SK-N-SH (cell line): ENCODE measurements around the gene SPANXN3. TPM values are rescaled to one million over a fixed set of nuclear protein-coding genes. Genes with fewer than 3 reads are reported as not detected.
"Not testable (repeated sequence)": the region's sequence is repeated elsewhere in the genome, so short reads cannot be mapped to it uniquely, and the experiment has no call there.

Experiments used
- CTCF ChIA-PET: fragments of 300-600, 350-600 bp; formaldehyde crosslinking; extraction: SDS; loops from one replicate; lab custom pipeline; 2021; lab: Yijun Ruan, JAX
- POLR2A ChIA-PET: fragments of 350-600 bp; sonication (Branson Sonifier 250); formaldehyde crosslinking; extraction: SDS; loops from one replicate; lab custom pipeline; 2020; ENCODE audit warnings: antibody characterized with exemption, inconsistent platforms; lab: Yijun Ruan, JAX
- DNase-seq: peaks from one replicate; pipeline ENCODE4 v3.0.0; 2012
- H2AFZ ChIP-seq: fragments of 200-600 bp; sonication (generic); 2 replicates; pipeline ENCODE4 v1.8.1; 2016; ENCODE audit warnings: antibody characterized with exemption, mild to moderate bottlenecking, low read depth
- H3F3A ChIP-seq: fragments of 200-600 bp; sonication (generic); replicated peaks from 2 replicates; pipeline ENCODE3; 2016; ENCODE audit warnings: antibody characterized with exemption, mild to moderate bottlenecking; ENCODE audit not compliant: insufficient read depth
- H3K27ac ChIP-seq, 2 experiments: fragments of 200-500 bp in 1 of 2; fragments of 200-600 bp in 1 of 2; sonication (Bioruptor generic) in 1 of 2; sonication (generic), shearing (Covaris generic) in 1 of 2; 2 replicates each; pipeline versions ENCODE4 v1.5.1 to v1.6.1; 2014 to 2016; ENCODE audit warnings: low read depth in 2 of 2, inconsistent platforms in 1 of 2, low read length in 1 of 2, mild to moderate bottlenecking in 1 of 2, mixed read lengths in 1 of 2
- H3K27me3 ChIP-seq: fragments of 200-600 bp; sonication (generic), shearing (Covaris generic); 2 replicates; pipeline ENCODE4 v1.6.1; 2016; ENCODE audit warnings: mixed run types; ENCODE audit not compliant: insufficient read depth
- H3K36me3 ChIP-seq, 2 experiments: fragments of 200-500 bp in 1 of 2; fragments of 200-600 bp in 1 of 2; sonication (Bioruptor generic) in 1 of 2; sonication (generic) in 1 of 2; replicated peaks in 1 of 2; 2 replicates each; pipeline versions ENCODE3 to v1.5.1; 2014 to 2016; ENCODE audit warnings: low read length in 1 of 2, mild to moderate bottlenecking in 1 of 2; ENCODE audit not compliant: insufficient read depth in 2 of 2, control insufficient read depth in 1 of 2
- H3K4me1 ChIP-seq, 2 experiments: fragments of 200-500 bp in 1 of 2; fragments of 200-600 bp in 1 of 2; sonication (Bioruptor generic) in 1 of 2; sonication (generic), shearing (Covaris generic) in 1 of 2; 2 replicates each; pipeline versions ENCODE4 v1.5.1 to v1.6.1; 2014 to 2016; ENCODE audit warnings: low read depth in 1 of 2, low read length in 1 of 2, mixed run types in 1 of 2; ENCODE audit not compliant: insufficient read depth in 2 of 2, control insufficient read depth in 1 of 2
- H3K4me2 ChIP-seq: fragments of 200-600 bp; sonication (generic), shearing (Covaris generic); 2 replicates; pipeline ENCODE4 v1.6.1; 2017; ENCODE audit warnings: mixed run types
- H3K4me3 ChIP-seq, 2 experiments: fragments of 200-500 bp in 1 of 2; fragments of 200-600 bp in 1 of 2; sonication (Bioruptor generic) in 1 of 2; sonication (generic), shearing (Covaris generic) in 1 of 2; 2 replicates each; pipeline versions ENCODE4 v1.5.1 to v1.8.1; 2014 to 2016; ENCODE audit warnings: low read depth in 2 of 2, inconsistent platforms in 1 of 2, low read length in 1 of 2, mild to moderate bottlenecking in 1 of 2, mixed read lengths in 1 of 2, moderate library complexity in 1 of 2
- H3K79me2 ChIP-seq: fragments of 200-600 bp; sonication (generic); 2 replicates; pipeline ENCODE4 v1.8.1; 2017; ENCODE audit warnings: mild to moderate bottlenecking; ENCODE audit not compliant: insufficient read depth
- H3K9ac ChIP-seq: fragments of 200-600 bp; sonication (generic); 2 replicates; pipeline ENCODE4 v1.6.1; 2017; ENCODE audit warnings: mixed run types
- H3K9me2 ChIP-seq: fragments of 200-600 bp; sonication (generic); 2 replicates; pipeline ENCODE4 v1.6.1; 2017; ENCODE audit warnings: mixed run types
- H3K9me3 ChIP-seq: fragments of 200-600 bp; sonication (generic); 2 replicates; pipeline ENCODE4 v1.6.1; 2017; ENCODE audit warnings: mixed run types, mild to moderate bottlenecking, moderate library complexity
- H4K20me1 ChIP-seq: fragments of 200-600 bp; sonication (generic); 2 replicates; pipeline ENCODE4 v1.6.1; 2017; ENCODE audit warnings: mild to moderate bottlenecking, mixed run types; ENCODE audit not compliant: insufficient read depth
- CHD2 ChIP-seq: fragments of 150-350 bp; IDR thresholded peaks from 2 replicates; pipeline ENCODE4 v1.6.1; 2018; ENCODE audit warnings: low read length; ENCODE audit not compliant: partially characterized antibody
- ELF1 ChIP-seq: IDR thresholded peaks from 2 replicates; pipeline ENCODE4 v1.4.0; 2012
- EP300 ChIP-seq, 2 experiments: IDR thresholded peaks; 2 replicates each; pipeline versions ENCODE4 v1.4.0 to v1.6.1; 2012; ENCODE audit warnings: borderline replicate concordance in 1 of 2, low read depth in 1 of 2, low read length in 1 of 2
- FOSL2 ChIP-seq: IDR thresholded peaks from 2 replicates; pipeline ENCODE4 v1.4.0; 2012; ENCODE audit warnings: low read depth, mild to moderate bottlenecking, moderate library complexity, borderline replicate concordance
- GABPA ChIP-seq: IDR thresholded peaks from 2 replicates; pipeline ENCODE4 v1.4.0; 2012; ENCODE audit warnings: low read depth, mild to moderate bottlenecking
- GATA2 ChIP-seq: sonication (generic); formaldehyde crosslinking; IDR thresholded peaks from 2 replicates; pipeline ENCODE4 v1.5.0; 2020; ENCODE audit warnings: mild to moderate bottlenecking, missing genetic modification reagents
- MEF2A ChIP-seq: IDR thresholded peaks from 2 replicates; pipeline ENCODE4 v1.4.0; 2012; ENCODE audit warnings: low read depth, borderline replicate concordance
- MXI1 ChIP-seq: IDR thresholded peaks from 2 replicates; pipeline ENCODE4 v1.6.1; 2012; ENCODE audit warnings: mild to moderate bottlenecking, low read depth, low read length, improper control_type of control experiment
- NRF1 ChIP-seq: IDR thresholded peaks from 2 replicates; pipeline ENCODE4 v1.6.1; 2012; ENCODE audit warnings: low read depth, mild to moderate bottlenecking, low read length
- POLR2AphosphoS5 ChIP-seq: IDR thresholded peaks from 2 replicates; pipeline ENCODE4 v1.6.1; 2012; ENCODE audit warnings: low read depth, low read length
- RCOR1 ChIP-seq: fragments of 150-350 bp; IDR thresholded peaks from 2 replicates; pipeline ENCODE4 v1.6.1; 2017; ENCODE audit warnings: antibody characterized with exemption, low read length
- RXRA ChIP-seq: IDR thresholded peaks from 2 replicates; pipeline ENCODE4 v1.4.0; 2012; ENCODE audit warnings: low read depth, mild to moderate bottlenecking, borderline replicate concordance
- SMC3 ChIP-seq: IDR thresholded peaks from 2 replicates; pipeline ENCODE4 v1.6.1; 2012; ENCODE audit warnings: low read depth, low read length, improper control_type of control experiment
- TCF12 ChIP-seq: IDR thresholded peaks from 2 replicates; pipeline ENCODE4 v1.4.0; 2012
- TEAD4 ChIP-seq: IDR thresholded peaks from 2 replicates; pipeline ENCODE4 v1.4.0; 2012; ENCODE audit warnings: mild to moderate bottlenecking, borderline replicate concordance; ENCODE audit not compliant: insufficient read depth
- WGBS: methylation state at CpG from one replicate; pipeline ENCODE4 v1.1.6; 2017; ENCODE audit warnings: low lambda C conversion rate; 5-methylcytosine and 5-hydroxymethylcytosine counted together
- polyA plus RNA-seq, 3 experiments: library from polyadenylated mRNA; depleted of rRNA; stranded (reverse); fragments of >200 nt; gene quantifications; 2 replicates each; pipeline ENCODE4 v1.2.3, GENCODE V29; 2012
- TF ChIP-seq, protein P1 (sequence below): IDR thresholded peaks from 2 replicates; pipeline ENCODE4; 2012
- TF ChIP-seq, protein P2 (sequence below): IDR thresholded peaks from 2 replicates; pipeline ENCODE4 v1.4.0; 2012; ENCODE audit warnings: low read depth
- TF ChIP-seq, protein P3 (sequence below): fragments of 150-350 bp; IDR thresholded peaks from 2 replicates; pipeline ENCODE4 v1.6.1; 2016; ENCODE audit warnings: mild to moderate bottlenecking, low read depth, low read length
- TF ChIP-seq, protein P4 (sequence below): IDR thresholded peaks from 2 replicates; pipeline ENCODE4 v1.4.0; 2012; ENCODE audit warnings: low read depth, borderline replicate concordance
- TF ChIP-seq, protein P5 (sequence below): fragments of 200-600 bp; sonication (generic); IDR thresholded peaks from 2 replicates; pipeline ENCODE4 v1.6.1; 2017; ENCODE audit warnings: antibody characterized with exemption, mild to moderate bottlenecking, moderate library complexity

The SPANXN3 gene, protein sequence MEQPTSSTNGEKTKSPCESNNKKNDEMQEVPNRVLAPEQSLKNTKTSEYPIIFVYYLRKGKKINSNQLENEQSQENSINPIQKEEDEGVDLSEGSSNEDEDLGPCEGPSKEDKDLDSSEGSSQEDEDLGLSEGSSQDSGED
- not detected in 2 replicates for polyA plus RNA-seq (2012; rRNA removed)
- not detected in 2 replicates for polyA plus RNA-seq (2012; cell fraction: cytosol; rRNA removed)
- not detected in 2 replicates for polyA plus RNA-seq (2012; cell fraction: nucleus; rRNA removed)

DNA sequence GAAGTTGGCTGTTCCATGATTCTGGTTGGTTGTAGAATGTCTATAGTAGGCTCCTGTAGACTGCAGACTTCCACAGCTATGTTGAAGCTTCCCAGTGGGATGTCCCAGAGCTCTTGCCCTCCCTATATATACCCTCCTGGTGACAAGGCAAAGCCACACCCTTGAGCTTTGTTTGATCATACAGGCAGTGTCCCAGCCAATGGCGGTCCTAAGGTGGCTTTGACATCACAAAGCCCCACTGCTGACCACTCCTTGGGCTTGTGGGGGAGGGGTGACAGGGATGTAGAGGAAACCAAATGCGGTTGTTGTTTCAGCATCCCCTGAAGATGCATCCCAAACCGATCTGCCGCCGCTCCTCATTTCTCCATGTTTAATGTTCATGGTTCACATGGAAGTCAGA lies at the start of gene SPANXN3:
SPANXN3 (minus strand) TSS at position 101 of the 400 bp plus-strand sequence; CDS start at position 17, 84 bp downstream.
- H3K79me2 ChIP-seq, H3K27ac ChIP-seq, CTCF ChIA-PET, H3K4me3 ChIP-seq, H3K9me2 ChIP-seq, H3F3A ChIP-seq, POLR2A ChIA-PET, H3K4me1 ChIP-seq, H3K9me3 ChIP-seq, H3K27me3 ChIP-seq, DNase-seq, H4K20me1 ChIP-seq, H3K36me3 ChIP-seq, H3K9ac ChIP-seq, H3K4me2 ChIP-seq, H2AFZ ChIP-seq: not testable (repeated sequence)
- no CpG with 5 or more reads among the region's 5 CpGs for WGBS

DNA sequence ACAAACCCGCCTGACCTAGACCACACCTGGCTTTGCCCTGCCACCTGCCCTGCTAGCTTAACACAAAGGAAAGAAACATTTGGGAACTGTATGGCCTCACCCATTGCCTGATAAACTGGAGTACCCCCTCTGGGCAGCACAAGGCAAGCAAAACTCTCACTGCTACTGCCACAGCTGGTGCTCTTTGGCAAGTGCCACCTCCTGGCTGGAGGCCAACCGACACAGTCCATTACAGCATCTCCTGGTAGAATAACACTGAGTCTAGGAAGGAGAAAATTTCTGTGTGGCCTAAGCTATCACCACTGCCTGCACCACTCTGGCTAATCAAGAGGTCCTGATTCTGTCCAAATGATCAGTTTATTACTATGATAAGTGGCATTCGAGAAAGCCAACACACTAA lies 18.9 kb upstream of the SPANXN3 start:
- ChIA-PET CTCF (no interaction called here), POLR2A (no interaction called here)
- Histone ChIP-seq H3K27ac (no peak overlapping the region), H3K79me2 (no peaks in the 10 kb centered on the region), H3F3A (no peaks in the 10 kb centered on the region), H3K4me2 (no peak overlapping the region), H3K9me3 (no peaks in the 10 kb centered on the region), H3K4me1 (no peaks in the 10 kb centered on the region), H3K9ac (no peak overlapping the region), H3K36me3 (no peaks in the 10 kb centered on the region), H4K20me1 (no peaks in the 10 kb centered on the region), H2AFZ (no peak overlapping the region), H3K27me3 (no peaks in the 10 kb centered on the region), H3K4me3 (no peak overlapping the region), H3K9me2 (no peaks in the 10 kb centered on the region)
- no peak for DNase-seq
- 5% methylated on average over 3 of the region's 3 CpGs for WGBS
- TF ChIP-seq, protein P1, sequence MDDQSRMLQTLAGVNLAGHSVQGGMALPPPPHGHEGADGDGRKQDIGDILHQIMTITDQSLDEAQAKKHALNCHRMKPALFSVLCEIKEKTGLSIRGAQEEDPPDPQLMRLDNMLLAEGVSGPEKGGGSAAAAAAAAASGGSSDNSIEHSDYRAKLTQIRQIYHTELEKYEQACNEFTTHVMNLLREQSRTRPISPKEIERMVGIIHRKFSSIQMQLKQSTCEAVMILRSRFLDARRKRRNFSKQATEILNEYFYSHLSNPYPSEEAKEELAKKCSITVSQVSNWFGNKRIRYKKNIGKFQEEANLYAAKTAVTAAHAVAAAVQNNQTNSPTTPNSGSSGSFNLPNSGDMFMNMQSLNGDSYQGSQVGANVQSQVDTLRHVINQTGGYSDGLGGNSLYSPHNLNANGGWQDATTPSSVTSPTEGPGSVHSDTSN, result no peak
- TF ChIP-seq FOSL2, result no peak
- TF ChIP-seq, protein P2, sequence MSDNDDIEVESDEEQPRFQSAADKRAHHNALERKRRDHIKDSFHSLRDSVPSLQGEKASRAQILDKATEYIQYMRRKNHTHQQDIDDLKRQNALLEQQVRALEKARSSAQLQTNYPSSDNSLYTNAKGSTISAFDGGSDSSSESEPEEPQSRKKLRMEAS, result no peak
- TF ChIP-seq MXI1, result no peak
- no peak for TF ChIP-seq GABPA
- TF ChIP-seq TEAD4, result no peak
- no peak for TF ChIP-seq RXRA
- no peak for TF ChIP-seq GATA2 (CRISPR knock-in tag)
- no peak for TF ChIP-seq RCOR1
- TF ChIP-seq, protein P3, sequence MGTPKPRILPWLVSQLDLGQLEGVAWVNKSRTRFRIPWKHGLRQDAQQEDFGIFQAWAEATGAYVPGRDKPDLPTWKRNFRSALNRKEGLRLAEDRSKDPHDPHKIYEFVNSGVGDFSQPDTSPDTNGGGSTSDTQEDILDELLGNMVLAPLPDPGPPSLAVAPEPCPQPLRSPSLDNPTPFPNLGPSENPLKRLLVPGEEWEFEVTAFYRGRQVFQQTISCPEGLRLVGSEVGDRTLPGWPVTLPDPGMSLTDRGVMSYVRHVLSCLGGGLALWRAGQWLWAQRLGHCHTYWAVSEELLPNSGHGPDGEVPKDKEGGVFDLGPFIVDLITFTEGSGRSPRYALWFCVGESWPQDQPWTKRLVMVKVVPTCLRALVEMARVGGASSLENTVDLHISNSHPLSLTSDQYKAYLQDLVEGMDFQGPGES, result no peak
- TF ChIP-seq TCF12, result no peak
- no peak for TF ChIP-seq ELF1
- TF ChIP-seq POLR2AphosphoS5, result no peak
- TF ChIP-seq, protein P4, sequence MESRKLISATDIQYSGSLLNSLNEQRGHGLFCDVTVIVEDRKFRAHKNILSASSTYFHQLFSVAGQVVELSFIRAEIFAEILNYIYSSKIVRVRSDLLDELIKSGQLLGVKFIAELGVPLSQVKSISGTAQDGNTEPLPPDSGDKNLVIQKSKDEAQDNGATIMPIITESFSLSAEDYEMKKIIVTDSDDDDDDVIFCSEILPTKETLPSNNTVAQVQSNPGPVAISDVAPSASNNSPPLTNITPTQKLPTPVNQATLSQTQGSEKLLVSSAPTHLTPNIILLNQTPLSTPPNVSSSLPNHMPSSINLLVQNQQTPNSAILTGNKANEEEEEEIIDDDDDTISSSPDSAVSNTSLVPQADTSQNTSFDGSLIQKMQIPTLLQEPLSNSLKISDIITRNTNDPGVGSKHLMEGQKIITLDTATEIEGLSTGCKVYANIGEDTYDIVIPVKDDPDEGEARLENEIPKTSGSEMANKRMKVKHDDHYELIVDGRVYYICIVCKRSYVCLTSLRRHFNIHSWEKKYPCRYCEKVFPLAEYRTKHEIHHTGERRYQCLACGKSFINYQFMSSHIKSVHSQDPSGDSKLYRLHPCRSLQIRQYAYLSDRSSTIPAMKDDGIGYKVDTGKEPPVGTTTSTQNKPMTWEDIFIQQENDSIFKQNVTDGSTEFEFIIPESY, result no peak
- TF ChIP-seq SMC3, result no peak
- TF ChIP-seq, protein P5, sequence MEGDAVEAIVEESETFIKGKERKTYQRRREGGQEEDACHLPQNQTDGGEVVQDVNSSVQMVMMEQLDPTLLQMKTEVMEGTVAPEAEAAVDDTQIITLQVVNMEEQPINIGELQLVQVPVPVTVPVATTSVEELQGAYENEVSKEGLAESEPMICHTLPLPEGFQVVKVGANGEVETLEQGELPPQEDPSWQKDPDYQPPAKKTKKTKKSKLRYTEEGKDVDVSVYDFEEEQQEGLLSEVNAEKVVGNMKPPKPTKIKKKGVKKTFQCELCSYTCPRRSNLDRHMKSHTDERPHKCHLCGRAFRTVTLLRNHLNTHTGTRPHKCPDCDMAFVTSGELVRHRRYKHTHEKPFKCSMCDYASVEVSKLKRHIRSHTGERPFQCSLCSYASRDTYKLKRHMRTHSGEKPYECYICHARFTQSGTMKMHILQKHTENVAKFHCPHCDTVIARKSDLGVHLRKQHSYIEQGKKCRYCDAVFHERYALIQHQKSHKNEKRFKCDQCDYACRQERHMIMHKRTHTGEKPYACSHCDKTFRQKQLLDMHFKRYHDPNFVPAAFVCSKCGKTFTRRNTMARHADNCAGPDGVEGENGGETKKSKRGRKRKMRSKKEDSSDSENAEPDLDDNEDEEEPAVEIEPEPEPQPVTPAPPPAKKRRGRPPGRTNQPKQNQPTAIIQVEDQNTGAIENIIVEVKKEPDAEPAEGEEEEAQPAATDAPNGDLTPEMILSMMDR, result no peak
- TF ChIP-seq EP300 (IDR thresholded peaks at IDR 0.05; ENCODE audit: borderline replicate concordance in 1 of 2, low read depth in 1 of 2, low read length in 1 of 2), result no peak
- TF ChIP-seq MEF2A, result no peak
- no peak for TF ChIP-seq NRF1
- TF ChIP-seq CHD2, result no peak
